Kidney glomerular epithelial cell (primary cell): ENCODE data around the gene RSPO4.

Experiments
- DNase-seq: peaks from one replicate; lab custom pipeline; 2025; lab: John Stamatoyannopoulos, UW

RSPO4 gene

GRCh38 chr20:942611-943010 lies 59.5 kb downstream of the RSPO4 start:
- no peak for DNase-seq

GRCh38 chr20:940926-941325 lies 61.2 kb downstream of the RSPO4 start:
- DNase-seq, result no peak

- no peak for DNase-seq
Observed at GRCh38 chr20:939606-940005, 62.5 kb downstream of the RSPO4 start.

DNA sequence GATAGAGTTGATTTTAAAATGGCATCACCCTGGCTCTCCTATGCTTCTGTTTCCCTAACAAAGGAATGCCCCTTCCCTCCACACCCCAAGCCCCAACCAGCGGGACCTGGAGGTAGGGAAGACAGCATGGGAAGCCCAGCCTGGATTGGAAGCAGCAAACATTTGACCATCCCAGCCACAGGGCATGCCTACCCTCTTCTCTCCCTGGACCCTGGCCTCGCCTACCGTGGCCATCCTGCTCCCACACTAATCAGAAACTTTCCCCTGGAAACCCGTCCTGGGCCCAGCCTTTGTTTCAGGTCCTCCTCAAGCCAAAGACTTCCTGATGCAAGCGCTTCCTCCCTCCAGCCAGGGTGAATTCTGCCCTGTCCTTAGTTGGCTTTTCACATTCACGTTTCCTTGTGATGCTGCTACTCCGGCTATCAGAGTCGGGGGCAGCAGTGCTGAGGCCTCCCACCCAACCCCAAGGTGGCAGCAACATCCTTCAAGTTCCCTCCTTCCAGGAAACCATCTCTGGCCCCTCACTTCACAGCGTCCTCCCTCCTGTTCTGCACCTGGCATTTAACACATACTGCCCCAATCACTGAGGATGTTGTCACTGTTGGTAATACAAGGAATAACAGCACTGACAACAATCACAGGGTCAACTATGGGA lies 67.8 kb downstream of the RSPO4 start:
- no peak for DNase-seq

GRCh38 chr20:933029-933428 lies 69.1 kb downstream of the RSPO4 start:
- DNase-seq, result no peak

DNA sequence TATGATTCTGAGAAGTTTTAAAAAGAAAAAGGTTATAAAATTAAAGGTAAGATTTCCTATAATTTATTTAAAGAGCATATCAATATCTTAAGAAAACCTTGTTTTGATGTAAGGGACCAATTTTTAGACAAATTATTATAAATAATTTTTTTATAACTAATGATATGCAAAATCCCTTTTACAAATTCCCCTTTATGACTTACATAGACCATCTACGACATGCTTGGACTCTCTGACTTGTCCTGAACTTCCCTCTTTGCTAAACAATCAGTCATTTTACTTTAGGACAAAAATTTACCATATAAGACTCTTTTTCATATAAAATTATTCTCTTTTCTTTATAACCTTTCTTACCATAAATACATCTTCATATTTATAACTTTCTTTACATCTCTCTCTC lies 70.7 kb downstream of the RSPO4 start:
- DNase-seq, result no peak

- DNase-seq, result no peak
Observed at GRCh38 chr20:926670-927069, 75.4 kb downstream of the RSPO4 start.

GRCh38 chr20:925516-925915 lies 76.6 kb downstream of the RSPO4 start:
- DNase-seq, result no peak

DNA sequence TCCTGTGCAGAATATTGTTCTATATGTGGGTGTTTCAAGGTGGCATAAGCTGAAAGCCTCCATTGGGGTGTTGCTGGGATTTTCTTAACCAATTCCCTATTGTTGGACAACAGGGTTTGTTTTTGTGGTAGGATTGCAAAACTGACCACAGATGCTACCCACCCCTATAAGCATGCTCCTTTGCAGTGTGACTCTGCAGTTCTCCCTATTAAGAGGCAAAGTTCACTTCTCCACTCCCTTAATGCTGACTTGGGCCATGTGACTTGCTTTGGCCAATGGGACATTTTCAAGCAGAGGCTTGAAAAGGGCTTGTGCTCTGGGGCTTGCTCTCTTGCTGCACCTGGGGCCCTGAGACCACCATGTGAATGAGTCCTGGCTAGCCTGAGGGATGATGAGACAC lies 77.5 kb downstream of the RSPO4 start:
- no peak for DNase-seq

DNA sequence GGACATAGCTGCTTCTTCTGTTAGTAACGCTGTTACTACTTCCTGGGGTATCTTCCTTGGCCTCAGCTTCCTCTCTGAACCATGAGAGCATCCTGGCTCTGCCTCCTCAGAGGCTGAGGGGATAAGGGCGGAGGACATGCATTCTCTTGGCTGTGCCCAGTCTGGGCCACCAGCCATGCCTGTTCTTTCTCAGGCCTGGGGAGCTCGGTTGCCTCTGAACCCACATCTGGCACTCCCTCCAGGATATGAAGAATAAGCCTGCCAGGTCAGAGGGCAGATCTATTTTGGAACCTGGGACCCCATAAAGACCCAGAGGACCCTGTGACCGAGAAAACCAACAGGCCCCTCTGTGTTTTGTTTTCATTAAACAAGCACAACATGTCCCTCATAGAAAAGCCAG lies 79.3 kb downstream of the RSPO4 start:
- no peak for DNase-seq

GRCh38 chr20:921068-921467 lies 81.0 kb downstream of the RSPO4 start:
- DNase-seq, result no peak

DNA sequence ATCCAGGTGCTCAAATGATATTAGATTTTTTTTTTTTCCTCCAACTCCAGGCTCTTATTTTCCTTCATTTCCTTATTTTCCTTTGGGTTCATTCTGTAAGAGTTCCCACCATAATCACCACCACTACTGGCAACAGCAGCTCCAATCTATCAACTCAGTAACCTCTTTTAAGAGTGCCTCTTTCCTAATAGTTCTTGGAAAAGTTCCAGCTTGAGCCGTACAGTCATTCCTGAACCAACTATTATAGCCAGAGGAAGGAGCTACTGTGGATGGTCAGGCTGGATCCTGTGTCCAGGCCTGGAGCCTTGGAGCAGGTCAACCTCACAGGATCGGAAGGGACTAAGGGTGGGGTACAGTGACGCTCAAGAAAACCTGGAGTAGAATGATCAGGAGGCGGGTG lies 81.8 kb downstream of the RSPO4 start:
- no peak for DNase-seq

- DNase-seq, result no peak
Observed at GRCh38 chr20:919491-919916, 82.6 kb downstream of the RSPO4 start.

- DNase-seq, result no peak
Observed at GRCh38 chr20:917416-917815, 84.7 kb downstream of the RSPO4 start.

DNA sequence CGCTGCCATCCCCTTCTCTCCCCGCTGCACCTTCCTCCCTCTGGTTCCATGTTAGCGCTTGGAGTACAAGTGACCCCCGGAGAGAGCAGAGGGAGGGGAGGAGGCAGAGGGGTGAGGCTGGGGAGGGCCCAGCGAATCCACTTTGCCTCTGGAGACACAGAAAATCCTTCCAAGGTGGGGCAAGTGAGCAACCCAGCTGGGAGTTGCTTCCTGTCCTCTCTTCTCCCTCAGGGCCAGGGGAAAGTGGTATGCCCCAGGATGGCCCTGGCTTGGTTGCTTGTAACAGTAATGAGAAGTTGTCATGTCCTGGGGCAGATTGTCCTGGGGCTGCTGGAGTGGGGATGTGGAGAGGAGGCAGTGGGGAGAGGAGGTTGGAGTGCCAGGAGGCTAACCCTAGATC lies 85.3 kb downstream of the RSPO4 start:
- no peak for DNase-seq

DNA sequence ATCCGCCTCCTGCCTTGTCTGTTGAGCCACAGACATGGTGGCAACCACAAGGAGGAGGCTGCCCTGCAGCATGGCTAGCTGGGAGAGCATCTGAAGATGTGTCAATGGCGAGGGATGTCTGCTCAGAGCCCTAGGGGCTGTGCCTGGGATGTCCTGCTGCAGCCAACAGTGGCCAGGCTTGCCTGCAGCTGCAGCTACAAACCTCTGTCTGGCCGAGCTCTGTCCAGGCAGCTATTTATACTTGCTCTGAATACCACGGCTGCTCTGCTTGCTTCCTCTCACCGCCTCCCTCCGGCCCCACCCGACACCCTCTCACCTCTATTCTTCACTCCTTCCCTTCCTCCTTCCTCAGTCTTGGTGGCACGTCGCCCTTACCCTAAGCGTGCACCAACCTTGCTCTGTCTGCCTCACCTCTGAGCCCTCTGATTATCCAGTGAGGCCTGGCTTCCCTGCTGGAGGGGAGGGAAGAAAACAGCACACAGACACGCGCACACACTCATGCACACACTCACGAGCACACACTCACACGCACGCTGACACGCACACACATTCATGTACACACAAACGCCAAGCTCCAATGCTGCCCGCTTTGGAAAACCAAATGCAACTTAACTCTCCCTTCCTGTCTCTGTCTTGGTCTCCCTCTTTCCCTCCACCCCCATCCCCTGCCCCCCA lies 85.8 kb downstream of the RSPO4 start, which contains the start of gene ANGPT4:
TSS of gene ANGPT4 (minus strand) at position 210 of the 675 bp plus-strand sequence. CDS start at position 90, 120 bp downstream.
- no peak for DNase-seq

GRCh38 chr20:914727-915498 lies 87.2 kb downstream of the RSPO4 start:
- DNase-seq, result no peak

DNA sequence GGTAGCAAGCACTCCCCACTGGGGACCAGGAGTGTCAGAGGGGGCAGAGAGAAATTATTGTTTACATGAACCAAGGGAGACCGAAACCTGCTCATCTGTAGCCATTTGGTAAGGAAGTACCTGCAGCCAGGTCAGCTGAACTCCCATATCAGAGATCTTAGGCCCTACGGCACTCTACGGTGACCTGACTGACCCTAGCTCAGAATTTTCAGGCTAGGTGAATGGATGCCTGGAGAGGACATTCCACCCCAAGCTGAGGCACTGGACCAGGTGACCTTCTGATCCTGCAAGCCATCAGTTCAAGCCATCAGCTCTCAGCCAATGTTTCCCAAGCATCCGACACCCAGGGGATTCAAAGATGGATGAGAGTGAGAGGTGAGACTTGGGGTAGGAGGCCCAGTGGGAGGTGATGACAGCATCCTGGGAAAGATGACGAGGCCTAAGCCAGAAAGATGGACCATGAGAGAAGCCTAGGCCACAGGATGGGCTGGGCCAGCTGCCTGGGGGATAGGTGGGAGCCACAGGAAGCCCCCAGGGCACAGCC lies 88.7 kb downstream of the RSPO4 start:
- no peak for DNase-seq

DNA sequence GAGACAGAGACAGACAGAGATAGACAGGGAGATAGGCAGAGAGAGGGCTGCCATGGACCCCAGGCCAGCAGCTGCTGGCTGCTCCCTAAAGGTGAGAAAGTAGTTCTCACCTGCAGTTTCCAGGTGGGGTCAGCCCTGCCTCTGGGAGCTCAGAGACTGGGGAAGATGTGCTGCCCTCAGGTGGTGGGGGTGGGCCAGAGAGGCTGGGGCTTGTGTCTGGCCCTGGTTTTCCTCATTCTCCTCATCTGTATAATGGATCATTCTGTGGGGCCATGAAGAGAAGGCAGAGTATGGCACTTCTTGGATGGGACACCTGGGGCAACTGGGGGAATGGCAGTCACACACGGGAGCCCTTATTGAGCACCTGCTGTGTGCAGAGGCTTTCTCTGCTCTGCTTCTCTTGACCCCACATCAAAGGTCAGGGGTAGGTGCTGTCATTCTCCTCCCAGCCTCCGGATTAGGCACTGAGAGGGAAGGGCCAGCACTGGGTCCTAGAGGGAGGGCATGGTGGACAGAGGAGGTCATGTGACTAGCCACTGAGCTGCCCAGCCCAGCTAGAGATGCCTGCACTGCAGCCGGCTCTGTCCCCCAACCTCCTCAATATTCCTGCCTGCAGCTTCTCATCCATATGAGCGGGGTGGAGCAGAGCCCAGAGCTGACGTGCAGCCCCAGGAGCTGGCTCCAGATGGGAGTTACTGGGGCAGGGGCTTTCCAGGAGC lies 90.1 kb downstream of the RSPO4 start:
- no peak for DNase-seq

- DNase-seq, result peak; percentile 11
Observed at GRCh38 chr20:910870-911770, 91.0 kb downstream of the RSPO4 start.
